MM.1S (cell line): ENCODE data around the gene FAM47E.

Source experiments
- DNase-seq: peaks from one replicate; pipeline ENCODE4 v3.0.0-alpha.2; 2015
- H2AFZ ChIP-seq: fragments of 300-600 bp; sonication (generic); 2 replicates; pipeline ENCODE4 v1.6.0; 2016; ENCODE audit warnings: antibody characterized with exemption, low read length
- H3F3A ChIP-seq: fragments of 300-600 bp; sonication (generic); 2 replicates; pipeline ENCODE4 v1.6.1; 2016; ENCODE audit warnings: mild to moderate bottlenecking, antibody characterized with exemption, low read length, moderate library complexity, mixed read lengths; ENCODE audit not compliant: insufficient read depth
- H3K27ac ChIP-seq: fragments of 300-600 bp; sonication (generic); 2 replicates; pipeline ENCODE4 v1.5.1; 2016; ENCODE audit warnings: mild to moderate bottlenecking, low read length
- H3K27me3 ChIP-seq: fragments of 300-600 bp; sonication (generic); replicated peaks from 2 replicates; pipeline ENCODE4 v1.6.0; 2016; ENCODE audit warnings: low read length; ENCODE audit not compliant: insufficient read depth
- H3K36me3 ChIP-seq: fragments of 300-600 bp; sonication (generic); replicated peaks from 2 replicates; pipeline ENCODE4 v1.6.1; 2016; ENCODE audit warnings: mild to moderate bottlenecking, low read length, mixed read lengths; ENCODE audit not compliant: insufficient read depth
- H3K4me1 ChIP-seq: fragments of 300-600 bp; sonication (generic); 2 replicates; pipeline ENCODE4 v1.6.1; 2016; ENCODE audit warnings: low read length, mixed read lengths
- H3K4me2 ChIP-seq: fragments of 300-600 bp; sonication (generic); 2 replicates; pipeline ENCODE4 v1.6.0; 2016; ENCODE audit warnings: low read depth, low read length
- H3K4me3 ChIP-seq: fragments of 300-600 bp; sonication (generic); 2 replicates; pipeline ENCODE4 v1.5.1; 2016; ENCODE audit warnings: low read length, mixed read lengths
- H3K79me2 ChIP-seq: fragments of 300-600 bp; sonication (generic); 2 replicates; pipeline ENCODE4 v1.6.1; 2016; ENCODE audit warnings: mixed run types, low read length, mixed read lengths
- H3K9ac ChIP-seq: fragments of 300-600 bp; sonication (generic); 2 replicates; pipeline ENCODE4 v1.6.1; 2016; ENCODE audit warnings: low read length, mixed read lengths
- H3K9me2 ChIP-seq: fragments of 300-600 bp; sonication (generic); replicated peaks from 2 replicates; pipeline ENCODE4 v1.6.1; 2016; ENCODE audit warnings: mild to moderate bottlenecking, low read length, mixed read lengths; ENCODE audit not compliant: insufficient read depth
- H3K9me3 ChIP-seq: fragments of 300-600 bp; sonication (generic); replicated peaks from 2 replicates; pipeline ENCODE4 v1.6.1; 2016; ENCODE audit warnings: mild to moderate bottlenecking, low read length, mixed read lengths; ENCODE audit not compliant: insufficient read depth
- H4K20me1 ChIP-seq: fragments of 300-600 bp; sonication (generic); 2 replicates; pipeline ENCODE4 v1.6.1; 2016; ENCODE audit warnings: mild to moderate bottlenecking, low read length, moderate library complexity, mixed read lengths; ENCODE audit not compliant: insufficient read depth
- EZH2 ChIP-seq: fragments of 300-600 bp; sonication (generic); optimal IDR thresholded peaks from 2 replicates; pipeline ENCODE3; 2017; ENCODE audit warnings: low read depth, mild to moderate bottlenecking, antibody characterized with exemption, low read length, mixed read lengths
- EZH2phosphoT487 ChIP-seq: fragments of 300-600 bp; sonication (generic); IDR thresholded peaks from 2 replicates; pipeline ENCODE4 v1.6.1; 2018; ENCODE audit warnings: antibody characterized with exemption, low read length
- TF ChIP-seq, protein P1 (sequence below): fragments of 300-600 bp; sonication (generic); IDR thresholded peaks from 2 replicates; pipeline ENCODE4 v1.5.1; 2016; ENCODE audit warnings: antibody characterized with exemption, low read length, mixed read lengths

FAM47E gene

DNA sequence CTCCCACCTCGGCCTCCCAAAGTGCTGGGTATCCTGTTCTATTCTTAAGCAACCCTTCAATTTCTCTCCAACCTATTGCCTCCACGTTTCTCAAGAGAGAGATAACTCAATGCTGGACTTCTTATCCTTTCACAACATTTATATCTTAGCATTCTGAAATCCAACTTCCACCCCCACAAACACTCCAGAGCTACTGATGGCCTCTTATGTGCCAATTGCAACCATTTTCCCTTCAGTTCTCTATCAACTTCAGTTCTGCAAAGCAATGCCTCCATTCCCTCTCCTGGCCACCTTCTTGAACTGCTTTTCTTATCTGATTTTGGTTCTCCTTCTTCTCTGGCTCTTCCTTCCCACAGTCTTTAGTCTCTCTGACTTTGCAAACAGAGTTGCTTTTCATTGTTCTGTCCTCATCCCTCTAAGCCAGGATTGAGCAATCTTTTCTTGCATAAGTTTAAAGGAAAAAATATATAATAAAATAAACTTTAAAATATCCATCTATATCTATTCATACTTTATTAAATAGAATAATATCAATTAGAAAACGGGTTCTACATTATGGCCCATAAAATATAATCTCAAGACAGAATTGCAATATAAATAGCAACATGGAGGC lies 51.4 kb downstream of the FAM47E start:
- H3K9me2 ChIP-seq = no peaks in the 10 kb centered on the region
- H3F3A ChIP-seq = peaks cover 45% of the 10 kb centered on the region
- H3K9me3 ChIP-seq = no peaks in the 10 kb centered on the region
- no peak for DNase-seq
- H3K4me2 ChIP-seq = no peak overlapping the region
- no peaks in the 10 kb centered on the region for H3K27me3 ChIP-seq
- H3K9ac ChIP-seq = no peak overlapping the region
- H3K4me1 ChIP-seq = peaks cover 58% of the 10 kb centered on the region
- no peak overlapping the region for H2AFZ ChIP-seq
- H4K20me1 ChIP-seq = no peaks in the 10 kb centered on the region
- H3K36me3 ChIP-seq = no peaks in the 10 kb centered on the region
- no peak for TF ChIP-seq EZH2
- no peak for TF ChIP-seq EZH2phosphoT487
- TF ChIP-seq, protein P1, sequence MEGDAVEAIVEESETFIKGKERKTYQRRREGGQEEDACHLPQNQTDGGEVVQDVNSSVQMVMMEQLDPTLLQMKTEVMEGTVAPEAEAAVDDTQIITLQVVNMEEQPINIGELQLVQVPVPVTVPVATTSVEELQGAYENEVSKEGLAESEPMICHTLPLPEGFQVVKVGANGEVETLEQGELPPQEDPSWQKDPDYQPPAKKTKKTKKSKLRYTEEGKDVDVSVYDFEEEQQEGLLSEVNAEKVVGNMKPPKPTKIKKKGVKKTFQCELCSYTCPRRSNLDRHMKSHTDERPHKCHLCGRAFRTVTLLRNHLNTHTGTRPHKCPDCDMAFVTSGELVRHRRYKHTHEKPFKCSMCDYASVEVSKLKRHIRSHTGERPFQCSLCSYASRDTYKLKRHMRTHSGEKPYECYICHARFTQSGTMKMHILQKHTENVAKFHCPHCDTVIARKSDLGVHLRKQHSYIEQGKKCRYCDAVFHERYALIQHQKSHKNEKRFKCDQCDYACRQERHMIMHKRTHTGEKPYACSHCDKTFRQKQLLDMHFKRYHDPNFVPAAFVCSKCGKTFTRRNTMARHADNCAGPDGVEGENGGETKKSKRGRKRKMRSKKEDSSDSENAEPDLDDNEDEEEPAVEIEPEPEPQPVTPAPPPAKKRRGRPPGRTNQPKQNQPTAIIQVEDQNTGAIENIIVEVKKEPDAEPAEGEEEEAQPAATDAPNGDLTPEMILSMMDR = no peak
- H3K27ac ChIP-seq = peak overlapping the region; percentile 33; the same call in 1 of the 2 replicates
- peaks cover 46% of the 10 kb centered on the region for H3K79me2 ChIP-seq
- no peak overlapping the region for H3K4me3 ChIP-seq

DNA sequence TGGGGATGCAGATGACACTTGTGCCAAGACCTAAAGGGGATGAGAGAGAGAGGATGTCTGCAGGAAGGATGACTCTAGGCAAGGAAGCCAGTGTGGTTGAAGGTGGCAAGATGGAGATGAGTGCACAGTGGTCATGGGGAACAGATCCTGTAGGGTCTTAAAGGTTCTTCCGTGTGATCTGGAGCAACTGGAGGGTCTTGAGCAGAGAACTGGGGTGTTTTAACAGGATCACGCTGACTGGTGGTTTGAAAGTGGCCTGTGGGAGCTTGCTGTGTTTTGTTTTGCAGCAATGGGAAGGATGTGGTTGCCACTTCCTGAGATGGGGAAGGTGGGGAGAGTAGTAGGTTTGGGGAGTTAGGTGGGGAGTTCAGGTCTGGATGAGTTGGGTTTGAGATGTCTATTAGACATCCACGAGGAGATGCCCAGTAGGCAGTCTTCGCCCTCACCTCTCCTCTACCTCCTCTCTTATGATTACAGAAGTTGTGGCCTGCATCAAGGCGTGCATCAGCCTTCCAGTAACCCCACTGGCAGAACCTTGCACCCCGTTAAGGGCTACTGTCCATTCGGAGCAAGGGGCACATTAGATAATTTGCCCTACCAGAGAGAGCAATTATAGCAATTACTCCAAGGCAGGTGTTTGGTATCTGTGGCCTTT lies 53.6 kb downstream of the FAM47E start:
- no peaks in the 10 kb centered on the region for H3K9me2 ChIP-seq
- H3K27ac ChIP-seq = peak overlapping the region; percentile 77; the same call in 1 of the 2 replicates
- no peaks in the 10 kb centered on the region for H3K9me3 ChIP-seq
- TF ChIP-seq EZH2phosphoT487 = no peak
- TF ChIP-seq, protein P1 = no peak
- TF ChIP-seq EZH2 = no peak
- H3K9ac ChIP-seq = peak overlapping the region; percentile 89
- peaks cover 10% of the 10 kb centered on the region for H3K36me3 ChIP-seq
- H3K79me2 ChIP-seq = peaks cover 67% of the 10 kb centered on the region
- peak overlapping the region; percentile 81 for H2AFZ ChIP-seq
- peaks cover 49% of the 10 kb centered on the region for H3F3A ChIP-seq
- H3K4me2 ChIP-seq = peak overlapping the region; percentile 86
- DNase-seq = peak; percentile 28
- H3K4me1 ChIP-seq = peaks cover 54% of the 10 kb centered on the region
- H3K4me3 ChIP-seq = peak overlapping the region; percentile 96
- H3K27me3 ChIP-seq = no peaks in the 10 kb centered on the region
- H4K20me1 ChIP-seq = no peaks in the 10 kb centered on the region

DNA sequence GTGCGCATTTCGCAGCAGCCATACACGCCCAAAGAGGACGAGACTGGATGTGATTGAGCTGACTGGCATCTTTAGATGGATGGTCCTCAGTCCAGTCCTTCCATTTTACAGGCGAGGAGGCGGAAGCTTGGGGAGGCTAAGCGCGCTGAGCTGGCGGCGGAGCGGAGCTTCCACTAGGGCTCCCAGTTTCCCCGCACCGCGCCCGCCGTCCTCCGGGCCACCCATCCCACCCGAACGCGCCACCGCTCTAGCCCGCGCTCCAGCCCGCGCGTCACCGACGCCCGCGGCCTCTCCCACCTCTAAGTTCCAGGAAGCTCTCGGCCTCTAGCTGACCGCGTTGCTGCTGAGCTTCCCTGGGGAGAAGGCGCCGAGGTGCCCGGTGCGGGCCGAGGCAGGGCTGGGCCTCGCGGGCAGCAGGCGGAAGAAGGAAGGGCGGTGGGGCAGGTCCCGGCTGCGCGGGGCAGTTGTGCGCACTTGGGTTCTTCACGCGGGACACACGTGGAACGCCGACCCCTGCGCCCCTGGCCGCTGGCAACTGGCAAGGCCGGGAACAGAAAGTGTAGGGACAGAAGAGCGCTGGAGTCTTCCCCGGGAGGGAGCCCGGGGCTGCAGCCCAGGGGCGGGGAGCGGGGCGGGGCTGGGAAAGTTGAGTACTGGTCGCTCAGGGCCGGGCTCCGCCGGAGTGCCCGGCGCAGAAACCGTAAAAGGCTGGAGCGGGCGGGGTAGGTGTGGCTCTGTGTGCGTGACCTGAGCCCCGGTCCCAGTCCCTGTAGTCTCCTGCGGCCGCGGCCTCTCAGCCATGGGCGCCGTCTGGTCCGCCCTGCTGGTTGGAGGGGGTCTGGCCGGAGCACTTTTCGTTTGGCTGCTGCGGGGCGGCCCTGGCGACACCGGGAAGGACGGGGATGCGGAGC lies 54.7 kb downstream of the FAM47E start, which contains the start of gene STBD1:
TSS of gene STBD1 (plus strand) at position 763 of the 911 bp plus-strand sequence. CDS start at position 800, 37 bp downstream.
- H3K79me2 ChIP-seq = peaks cover 74% of the 10 kb centered on the region
- H3K4me3 ChIP-seq = peak within 1 kb of the TSS; percentile 96
- peak within 1 kb of the TSS; percentile 89 for H3K9ac ChIP-seq
- peaks cover 41% of the 10 kb centered on the region for H3F3A ChIP-seq
- H3K9me2 ChIP-seq = no peaks in the 10 kb centered on the region
- no peaks in the 10 kb centered on the region for H4K20me1 ChIP-seq
- H3K9me3 ChIP-seq = no peaks in the 10 kb centered on the region
- H3K4me1 ChIP-seq = peaks cover 43% of the 10 kb centered on the region
- H2AFZ ChIP-seq = peak within 1 kb of the TSS; percentile 81
- H3K27ac ChIP-seq = peak within 1 kb of the TSS; percentile 77
- DNase-seq = peak; percentile 76
- no peaks in the 10 kb centered on the region for H3K27me3 ChIP-seq
- peaks cover 10% of the 10 kb centered on the region for H3K36me3 ChIP-seq
- TF ChIP-seq EZH2phosphoT487 (no peak), EZH2 (no peak)
- TF ChIP-seq, protein P1 = no peak
- peak within 1 kb of the TSS; percentile 86 for H3K4me2 ChIP-seq
